K562 (cell line): ENCODE results near the gene DOCK4. TPM values are rescaled to one million over a fixed set of nuclear protein-coding genes. Genes with fewer than 3 reads are reported as not detected.

Source experiments
- BRCA1 ChIP-seq, 2 experiments: fragments of 450-650 bp in 1 of 2; sonication (generic) in 1 of 2; formaldehyde crosslinking in 1 of 2; IDR thresholded peaks; 2 replicates each; pipeline versions ENCODE4 v1.5.0 to v1.6.1; 2017 to 2020; ENCODE audit warnings: mild to moderate bottlenecking in 1 of 2, missing genetic modification reagents in 1 of 2
- EWSR1 ChIP-seq: fragments of 450-650 bp; IDR thresholded peaks from 2 replicates; pipeline ENCODE4 v1.6.1; 2018; ENCODE audit warnings: borderline replicate concordance, mild to moderate bottlenecking, low read depth, moderate library complexity; ENCODE audit not compliant: partially characterized antibody
- GATAD2A ChIP-seq: fragments of 450-650 bp; IDR thresholded peaks from 2 replicates; pipeline ENCODE4 v1.6.1; 2017
- HDAC1 ChIP-seq, 2 experiments: fragments of 450-650 bp; IDR thresholded peaks; 2 replicates each; pipeline ENCODE4 v1.6.1; 2016 to 2017; ENCODE audit warnings: inconsistent platforms in 1 of 2, mild to moderate bottlenecking in 1 of 2, moderate library complexity in 1 of 2
- LARP7 ChIP-seq: fragments of 450-650 bp; IDR thresholded peaks from 2 replicates; pipeline ENCODE4 v1.6.1; 2016
- NONO ChIP-seq, 2 experiments: fragments of 200-400 bp in 1 of 2; fragments of 450-650 bp in 1 of 2; formaldehyde crosslinking in 1 of 2; IDR thresholded peaks; 2 replicates each; pipeline ENCODE4 v1.6.1; 2017; ENCODE audit warnings: low read depth in 2 of 2, mild to moderate bottlenecking in 2 of 2, moderate library complexity in 2 of 2, low read length in 1 of 2
- PHTF2 ChIP-seq: fragments of 250-450 bp; sonication (Bioruptor Pico); IDR thresholded peaks from 2 replicates; pipeline ENCODE4 v1.5.0; 2021; ENCODE audit warnings: mild to moderate bottlenecking
- PTBP1 ChIP-seq: fragments of 200-400 bp; formaldehyde crosslinking; IDR thresholded peaks from 2 replicates; pipeline ENCODE4 v1.6.1; 2017; ENCODE audit warnings: low read depth, low read length
- RB1 ChIP-seq: fragments of 450-650 bp; IDR thresholded peaks from 2 replicates; pipeline ENCODE4 v1.6.1; 2017; ENCODE audit warnings: low read depth, mild to moderate bottlenecking
- SETDB1 ChIP-seq: IDR thresholded peaks from one replicate; pipeline ENCODE4 v1.6.1; 2012; ENCODE audit warnings: low read length, control low read depth, inconsistent platforms
- THRAP3 ChIP-seq: fragments of 450-650 bp; IDR thresholded peaks from 2 replicates; pipeline ENCODE4 v1.6.1; 2016; ENCODE audit warnings: mild to moderate bottlenecking, inconsistent platforms, borderline replicate concordance
- TRIM24 ChIP-seq, 2 experiments: fragments of 450-650 bp; IDR thresholded peaks; 2 replicates each; pipeline ENCODE4 v1.6.1; 2016
- ZNF224 ChIP-seq: sonication (generic); formaldehyde crosslinking; IDR thresholded peaks from 2 replicates; pipeline ENCODE4 v1.8.0; 2022; ENCODE audit warnings: mild to moderate bottlenecking, missing genetic modification reagents
- ZNF740 ChIP-seq, 3 experiments: fragments of 200-800 bp in 1 of 3; sonication (Bioruptor generic) in 1 of 3; sonication (generic) in 1 of 3; formaldehyde crosslinking in 1 of 3; IDR thresholded peaks; 2 replicates each; pipeline versions ENCODE4 v1.6.1 to v1.8.0; 2016 to 2022; ENCODE audit warnings: mild to moderate bottlenecking in 2 of 3, missing compliant biosample characterization in 2 of 3, missing genetic modification characterization in 2 of 3, missing genetic modification reagents in 1 of 3
- polyA plus RNA-seq, 8 experiments: library from polyadenylated mRNA; depleted of rRNA in 4 of 8; stranded (reverse) in 5 of 8; unstranded in 3 of 8; fragments of >200 nt; fragmentation: Nextera tagmentation in 2 of 8; fragmentation: Illumina TruSeq in 1 of 8; extraction: Ambion mirVana in 2 of 8; extraction: Trizol in 1 of 8; gene quantifications; 2 replicates each; pipeline versions ENCODE4 v1.2.1 to v1.2.3, GENCODE V29; 2011 to 2014; ENCODE audit warnings: inconsistent platforms in 1 of 8, missing spikeins in 1 of 8
- total RNA-seq, 7 experiments: library from RNA; depleted of rRNA in 6 of 7; stranded (reverse); fragments of >200 nt in 6 of 7; fragmentation: Illumina TruSeq in 2 of 7; extraction: Trizol in 2 of 7; gene quantifications; 2 replicates each; pipeline versions ENCODE4 v1.2.1 to v1.2.3, GENCODE V29; 2011 to 2021; ENCODE audit warnings: low replicate concordance in 1 of 7
- TF ChIP-seq, protein P1 (sequence below), 2 experiments: fragments of 450-650 bp; IDR thresholded peaks; 2 replicates each; pipeline ENCODE4 v1.6.1; 2016; ENCODE audit warnings: mild to moderate bottlenecking in 2 of 2, borderline replicate concordance in 1 of 2, low read depth in 1 of 2, moderate library complexity in 1 of 2
- TF ChIP-seq, protein P2 (sequence below): IDR thresholded peaks from 2 replicates; pipeline ENCODE4 v1.6.1; 2011; ENCODE audit warnings: borderline replicate concordance, low read depth, mild to moderate bottlenecking, moderate library complexity, low read length; ENCODE audit not compliant: insufficient read depth, poor library complexity, severe bottlenecking

Gene DOCK4
- total and polyA plus RNA-seq, 9 of the 15 experiments (the other 6 are each of a cell fraction or from before 2014, with no cell fraction given): 0.42 to 5.7 (median 2.3) TPM

DNA sequence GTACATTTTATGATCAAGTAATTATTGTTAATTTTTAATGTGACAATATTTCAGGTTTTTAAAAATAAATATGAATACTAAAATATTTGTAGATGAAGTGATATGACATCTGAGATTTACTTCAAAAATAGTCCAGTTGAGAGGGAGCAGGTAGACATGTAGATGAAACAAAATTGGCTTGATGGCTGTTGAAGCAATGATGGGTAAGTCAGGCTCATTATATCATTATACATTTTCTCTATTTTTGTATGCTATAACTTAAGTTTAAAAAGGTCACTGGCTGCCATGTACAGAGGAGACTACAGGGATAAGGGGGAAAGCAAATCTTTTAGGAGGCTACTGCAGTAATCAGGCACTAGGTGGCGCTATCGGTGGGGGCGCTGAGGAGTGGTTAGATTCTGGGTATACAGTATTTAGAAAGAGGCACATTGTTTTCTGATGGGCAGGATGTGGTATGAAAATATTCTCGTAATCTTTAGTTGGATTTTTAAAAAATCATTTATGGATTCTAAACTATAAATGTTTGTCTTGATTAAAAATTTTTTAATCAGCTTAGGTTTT is 454.1 kb downstream of the DOCK4 start (continued):
- TF ChIP-seq, protein P1, sequence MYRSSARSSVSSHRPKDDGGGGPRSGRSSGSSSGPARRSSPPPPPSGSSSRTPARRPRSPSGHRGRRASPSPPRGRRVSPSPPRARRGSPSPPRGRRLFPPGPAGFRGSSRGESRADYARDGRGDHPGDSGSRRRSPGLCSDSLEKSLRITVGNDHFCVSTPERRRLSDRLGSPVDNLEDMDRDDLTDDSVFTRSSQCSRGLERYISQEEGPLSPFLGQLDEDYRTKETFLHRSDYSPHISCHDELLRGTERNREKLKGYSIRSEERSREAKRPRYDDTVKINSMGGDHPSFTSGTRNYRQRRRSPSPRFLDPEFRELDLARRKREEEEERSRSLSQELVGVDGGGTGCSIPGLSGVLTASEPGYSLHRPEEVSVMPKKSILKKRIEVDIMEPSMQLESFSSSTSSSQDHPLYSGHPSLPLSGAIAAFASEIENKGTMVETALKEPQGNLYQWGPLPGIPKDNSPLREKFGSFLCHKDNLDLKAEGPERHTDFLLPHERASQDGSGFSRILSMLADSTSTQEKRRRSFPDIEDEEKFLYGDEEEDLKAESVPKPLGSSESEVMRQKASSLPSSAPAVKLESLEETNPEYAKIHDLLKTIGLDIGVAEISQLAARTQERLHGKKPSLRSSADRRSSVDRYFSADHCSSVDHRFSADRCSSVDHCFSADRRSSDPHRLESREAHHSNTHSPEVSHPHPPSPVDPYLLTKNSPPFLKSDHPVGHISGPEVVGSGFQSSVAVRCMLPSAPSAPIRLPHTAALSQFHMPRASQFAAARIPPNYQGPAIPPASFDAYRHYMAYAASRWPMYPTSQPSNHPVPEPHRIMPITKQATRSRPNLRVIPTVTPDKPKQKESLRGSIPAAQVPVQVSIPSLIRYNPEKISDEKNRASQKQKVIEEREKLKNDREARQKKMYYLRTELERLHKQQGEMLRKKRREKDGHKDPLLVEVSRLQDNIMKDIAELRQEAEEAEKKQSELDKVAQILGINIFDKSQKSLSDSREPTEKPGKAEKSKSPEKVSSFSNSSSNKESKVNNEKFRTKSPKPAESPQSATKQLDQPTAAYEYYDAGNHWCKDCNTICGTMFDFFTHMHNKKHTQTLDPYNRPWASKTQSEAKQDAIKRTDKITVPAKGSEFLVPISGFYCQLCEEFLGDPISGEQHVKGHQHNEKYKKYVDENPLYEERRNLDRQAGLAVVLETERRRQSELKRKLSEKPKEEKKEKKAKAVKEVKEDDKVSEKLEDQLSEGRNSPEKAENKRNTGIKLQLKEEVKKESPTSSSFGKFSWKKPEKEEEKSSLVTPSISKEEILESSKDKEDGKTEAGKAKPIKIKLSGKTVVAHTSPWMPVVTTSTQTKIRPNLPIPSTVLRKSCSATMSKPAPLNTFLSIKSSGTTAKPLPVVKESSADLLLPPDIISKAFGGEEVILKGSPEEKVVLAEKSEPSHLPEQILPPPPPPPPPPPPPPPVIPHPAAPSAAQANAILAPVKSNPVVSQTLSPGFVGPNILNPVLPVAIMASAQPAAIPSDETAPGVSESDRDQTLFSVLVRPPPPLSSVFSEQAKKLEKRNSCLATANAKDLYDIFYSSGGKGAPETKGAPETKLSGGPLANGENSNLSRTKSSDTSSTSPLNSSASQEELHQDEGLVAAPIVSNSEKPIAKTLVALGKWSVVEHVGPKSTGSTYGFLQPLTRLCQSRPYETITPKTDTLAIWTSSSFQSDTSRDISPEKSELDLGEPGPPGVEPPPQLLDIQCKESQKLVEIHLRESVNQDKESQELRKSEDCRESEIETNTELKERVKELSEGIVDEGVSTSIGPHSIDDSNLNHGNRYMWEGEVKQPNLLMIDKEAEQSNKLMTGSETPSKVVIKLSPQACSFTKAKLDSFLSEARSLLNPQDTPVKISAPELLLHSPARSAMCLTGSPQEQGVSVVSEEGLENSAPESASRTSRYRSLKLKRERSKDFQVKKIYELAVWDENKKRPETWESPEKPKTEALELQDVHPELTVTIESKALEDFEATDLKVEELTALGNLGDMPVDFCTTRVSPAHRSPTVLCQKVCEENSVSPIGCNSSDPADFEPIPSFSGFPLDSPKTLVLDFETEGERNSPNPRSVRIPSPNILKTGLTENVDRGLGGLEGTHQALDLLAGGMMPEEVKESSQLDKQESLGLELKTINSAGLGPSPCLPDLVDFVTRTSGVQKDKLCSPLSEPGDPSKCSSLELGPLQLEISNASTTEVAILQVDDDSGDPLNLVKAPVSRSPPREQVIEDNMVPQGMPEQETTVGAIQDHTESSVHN (IDR thresholded peaks at IDR 0.05; ENCODE audit: borderline replicate concordance in 1 of 2, low read depth in 1 of 2): peak in 1 of 2 experiments; percentile 94; a peak in 1 of 4 replicates
- TF ChIP-seq SETDB1 (no peak), NONO (IDR thresholded peaks at IDR 0.05; ENCODE audit: low read depth in 2 of 2, low read length in 1 of 2) (no peak), RB1 (peak; percentile 55; the same call in 1 of the 2 replicates), ZNF740 (CRISPR knock-in tag; IDR thresholded peaks at IDR 0.05) (peak; percentile 96), ZNF740 (tag; IDR thresholded peaks at IDR 0.05) (peak in 1 of 2 experiments; percentile 86; a peak in 1 of 4 replicates), PHTF2 (CRISPR knock-in tag) (no peak), ZNF224 (no peak), THRAP3 (peak; percentile 50; the same call in 1 of the 2 replicates), PTBP1 (no peak), EWSR1 (peak; percentile 30), HDAC1 (IDR thresholded peaks at IDR 0.05) (no peak), GATAD2A (no peak), LARP7 (no peak), TRIM24 (IDR thresholded peaks at IDR 0.05) (no peak), BRCA1 (IDR thresholded peaks at IDR 0.05) (no peak), BRCA1 (CRISPR knock-in tag; IDR thresholded peaks at IDR 0.05) (no peak)
- TF ChIP-seq, protein P2, sequence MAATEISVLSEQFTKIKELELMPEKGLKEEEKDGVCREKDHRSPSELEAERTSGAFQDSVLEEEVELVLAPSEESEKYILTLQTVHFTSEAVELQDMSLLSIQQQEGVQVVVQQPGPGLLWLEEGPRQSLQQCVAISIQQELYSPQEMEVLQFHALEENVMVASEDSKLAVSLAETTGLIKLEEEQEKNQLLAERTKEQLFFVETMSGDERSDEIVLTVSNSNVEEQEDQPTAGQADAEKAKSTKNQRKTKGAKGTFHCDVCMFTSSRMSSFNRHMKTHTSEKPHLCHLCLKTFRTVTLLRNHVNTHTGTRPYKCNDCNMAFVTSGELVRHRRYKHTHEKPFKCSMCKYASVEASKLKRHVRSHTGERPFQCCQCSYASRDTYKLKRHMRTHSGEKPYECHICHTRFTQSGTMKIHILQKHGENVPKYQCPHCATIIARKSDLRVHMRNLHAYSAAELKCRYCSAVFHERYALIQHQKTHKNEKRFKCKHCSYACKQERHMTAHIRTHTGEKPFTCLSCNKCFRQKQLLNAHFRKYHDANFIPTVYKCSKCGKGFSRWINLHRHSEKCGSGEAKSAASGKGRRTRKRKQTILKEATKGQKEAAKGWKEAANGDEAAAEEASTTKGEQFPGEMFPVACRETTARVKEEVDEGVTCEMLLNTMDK: peak; percentile 24
